EH (cell line): ENCODE measurements around the gene SUGP2.

Experiments
- DNase-seq: peaks from one replicate; pipeline ENCODE4 v3.0.0-alpha.2; 2015; ENCODE audit warnings: low read depth

The SUGP2 gene

DNA sequence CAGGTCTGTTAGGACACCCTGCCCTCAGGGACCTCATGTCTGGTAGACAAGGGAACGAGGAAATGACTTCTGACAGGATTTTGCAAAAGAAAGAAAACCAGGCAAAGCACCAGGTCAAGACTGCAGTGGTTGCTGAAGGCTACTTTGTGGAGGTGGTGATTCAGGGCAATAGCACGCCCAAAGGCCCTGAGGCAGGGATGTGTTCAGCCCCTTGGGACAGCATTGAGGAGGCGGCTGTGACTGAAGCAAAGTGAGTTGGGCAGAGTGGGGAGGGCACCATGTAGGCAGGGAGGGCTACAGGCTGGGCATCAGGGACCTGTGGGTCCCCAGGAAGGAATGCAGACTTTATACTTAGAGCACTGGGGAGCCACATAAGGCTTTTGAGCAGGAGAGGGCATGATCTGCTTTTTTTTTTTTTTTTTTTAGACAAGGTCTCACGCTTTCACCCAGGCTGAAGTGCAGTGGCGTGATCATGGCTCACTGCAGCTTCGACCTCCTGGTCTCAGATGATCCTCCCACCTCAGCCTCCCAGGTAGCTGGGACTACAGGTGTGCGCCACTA lies 81.5 kb downstream of the SUGP2 start:
- peak; percentile 93 for DNase-seq

- DNase-seq = no peak
Measured at GRCh38 chr19:18949858-18950257, 83.5 kb downstream of the SUGP2 start.

GRCh38 chr19:18948976-18949356 lies 84.4 kb downstream of the SUGP2 start:
- no peak for DNase-seq

GRCh38 chr19:18948075-18948975 lies 85.0 kb downstream of the SUGP2 start:
- DNase-seq = no peak

DNA sequence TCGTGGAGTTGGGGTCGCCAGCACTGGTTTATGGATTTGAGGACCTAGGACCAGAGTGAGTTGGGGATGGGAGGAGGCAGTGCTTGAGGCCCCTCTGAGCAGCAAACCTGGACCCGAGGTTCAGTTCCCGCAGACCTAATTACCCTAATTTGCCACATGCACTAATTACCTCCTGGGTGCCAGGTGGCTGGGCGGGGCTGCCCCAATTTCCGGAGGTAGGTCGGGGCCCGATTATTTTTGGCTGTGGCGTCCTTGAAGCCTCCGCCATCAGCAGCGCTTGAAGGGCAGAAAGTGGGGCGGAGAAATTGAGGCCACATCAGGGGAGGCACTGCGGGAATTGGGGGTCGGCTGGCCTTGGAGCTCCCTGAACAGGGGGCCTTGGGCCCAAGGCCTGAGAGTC lies 86.4 kb downstream of the SUGP2 start:
- no peak for DNase-seq

- no peak for DNase-seq
Measured at GRCh38 chr19:18946335-18946734, 87.0 kb downstream of the SUGP2 start.

GRCh38 chr19:18945297-18945696 lies 88.0 kb downstream of the SUGP2 start:
- DNase-seq = no peak

DNA sequence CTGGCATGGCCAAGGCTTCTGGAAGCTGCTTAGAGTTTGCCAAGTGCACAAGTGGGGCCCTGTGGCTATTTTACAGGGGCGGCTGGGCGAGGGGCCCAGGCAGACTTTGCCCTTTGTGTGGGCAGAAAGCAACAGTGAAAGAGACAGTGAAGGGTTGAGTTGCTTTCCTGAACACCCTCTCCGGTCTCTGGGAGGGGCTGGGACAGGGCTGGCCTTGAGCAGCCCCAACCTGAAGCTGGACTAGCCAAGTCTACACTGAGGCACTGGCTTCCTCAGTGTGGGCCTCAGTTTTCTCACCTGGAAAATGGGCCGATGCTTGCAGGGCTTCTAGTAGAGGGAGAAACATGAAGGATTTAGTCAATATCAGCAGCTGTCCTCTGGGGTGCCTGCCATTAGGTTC lies 89.9 kb downstream of the SUGP2 start:
- no peak for DNase-seq

- DNase-seq = no peak
Measured at GRCh38 chr19:18942692-18943091, 90.6 kb downstream of the SUGP2 start.

DNA sequence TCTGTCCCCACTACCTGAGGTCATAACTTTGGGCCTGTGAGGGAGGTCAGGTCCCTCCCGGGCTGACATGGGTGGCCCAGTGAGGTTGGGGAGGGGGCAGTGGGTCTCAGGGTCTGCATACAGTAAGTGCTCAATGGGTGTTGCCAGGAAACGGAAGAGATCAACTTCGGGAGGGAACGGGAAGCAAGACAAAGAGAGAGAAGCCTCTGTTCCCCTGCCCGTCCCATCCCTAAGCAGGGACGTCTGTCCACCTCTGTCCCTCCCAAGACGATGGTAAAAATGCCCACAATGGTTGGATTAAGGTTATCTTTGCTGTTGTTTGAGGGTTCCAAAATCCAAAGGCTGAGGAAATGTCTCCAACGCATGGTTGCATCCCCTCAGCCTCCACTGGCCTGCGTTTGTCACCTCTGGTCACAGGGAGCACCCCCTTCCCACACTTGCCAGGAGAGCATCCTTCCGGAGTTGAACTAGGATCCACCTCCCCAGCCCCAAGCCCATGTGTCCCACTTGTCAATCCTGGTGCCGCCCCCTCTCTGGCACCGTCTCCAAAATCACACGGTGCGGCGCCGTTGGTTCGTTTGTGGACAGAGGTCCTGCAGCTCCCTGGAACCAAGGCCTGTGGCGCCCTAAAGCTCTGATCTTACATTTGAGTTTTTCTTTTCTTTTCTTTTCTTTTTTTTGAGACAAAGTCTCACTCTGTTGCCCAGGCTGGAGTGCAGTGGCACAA lies 91.5 kb downstream of the SUGP2 start:
- DNase-seq = no peak
